Common myeloid progenitor, CD34-positive (primary cell): Measurements from ENCODE around the gene TADA2B.

Source experiments
- CTCF ChIA-PET: fragments of 350-600 bp; sonication (Branson Sonifier 250); formaldehyde crosslinking; loops from one replicate; lab custom pipeline; 2021; ENCODE audit warnings: antibody characterized with exemption; lab: Charles Lee
- POLR2A ChIA-PET: fragments of 350-600 bp; sonication (Branson Sonifier 250); formaldehyde crosslinking; loops from one replicate; lab custom pipeline; 2021; ENCODE audit warnings: antibody characterized with exemption; lab: Charles Lee
- DNase-seq, 3 donors: peaks; one replicate each; pipeline versions ENCODE4 v3.0.0 to v3.0.0-alpha.2; 2013
- H3K27ac ChIP-seq, 2 experiments: 1 replicate in 1 of 2; 2 replicates in 1 of 2; pipeline ENCODE4 v1.7.0; 2013; ENCODE audit warnings: inconsistent platforms in 2 of 2, low read length in 2 of 2, mild to moderate bottlenecking in 2 of 2, low read depth in 1 of 2, moderate library complexity in 1 of 2; ENCODE audit not compliant: severe bottlenecking in 2 of 2, insufficient read depth in 1 of 2, poor library complexity in 1 of 2
- H3K27me3 ChIP-seq, 5 experiments: replicated peaks in 2 of 5; 1 replicate in 3 of 5; 2 replicates in 2 of 5; pipeline versions ENCODE4 v1.6.1 to v1.7.0; 2013; ENCODE audit warnings: low read length in 4 of 5, mild to moderate bottlenecking in 2 of 5, moderate library complexity in 2 of 5, inconsistent platforms in 1 of 5; ENCODE audit not compliant: insufficient read depth in 5 of 5, control insufficient read depth in 4 of 5
- H3K36me3 ChIP-seq, 4 experiments: 1 replicate in 2 of 4; 2 replicates in 2 of 4; pipeline versions ENCODE4 v1.6.1 to v1.7.0; 2013; ENCODE audit warnings: low read length in 3 of 4, control low read depth in 1 of 4, mild to moderate bottlenecking in 1 of 4; ENCODE audit not compliant: control insufficient read depth in 4 of 4, insufficient read depth in 4 of 4
- H3K4me1 ChIP-seq, 4 experiments: 1 replicate in 3 of 4; 2 replicates in 1 of 4; pipeline versions ENCODE4 v1.6.1 to v1.7.1; 2013; ENCODE audit warnings: low read length in 3 of 4, mild to moderate bottlenecking in 3 of 4, control low read depth in 1 of 4, inconsistent platforms in 1 of 4, moderate library complexity in 1 of 4; ENCODE audit not compliant: control insufficient read depth in 4 of 4, insufficient read depth in 4 of 4; ENCODE audit errors: control extremely low read depth in 1 of 4
- H3K4me3 ChIP-seq, 7 experiments: 1 replicate in 4 of 7; 2 replicates in 3 of 7; pipeline versions ENCODE4 v1.5.1 to v1.7.0; 2013; ENCODE audit warnings: mild to moderate bottlenecking in 7 of 7, low read length in 6 of 7, moderate library complexity in 6 of 7, inconsistent platforms in 2 of 7, low read depth in 2 of 7, control low read depth in 1 of 7; ENCODE audit not compliant: insufficient read depth in 4 of 7, control insufficient read depth in 1 of 7; ENCODE audit errors: extremely low read depth in 1 of 7
- H3K9me3 ChIP-seq, 5 experiments: 1 replicate in 4 of 5; 2 replicates in 1 of 5; pipeline versions ENCODE4 v1.6.1 to v1.7.1; 2013; ENCODE audit warnings: low read length in 4 of 5, mild to moderate bottlenecking in 2 of 5, inconsistent platforms in 1 of 5, low read depth in 1 of 5, moderate library complexity in 1 of 5; ENCODE audit not compliant: control insufficient read depth in 4 of 5, insufficient read depth in 2 of 5; ENCODE audit errors: control extremely low read depth in 1 of 5
- WGBS: methylation state at CpG from one replicate; pipeline ENCODE4 v1.1.5; 2013; ENCODE audit not compliant: insufficient coverage; 5-methylcytosine and 5-hydroxymethylcytosine counted together

TADA2B gene

GRCh38 chr4:7051144-7051495 is 7.9 kb downstream of the TADA2B start:
- CTCF ChIA-PET, result interaction anchor here (0.7 to 1.4 kb wide), 3 partner anchors 8 to 16 kb away, joined by 3 to 5 read pairs (median 3); partner anchors contain the start of gene TADA2B
- Histone ChIP-seq H3K27ac (no peak overlapping the region), H3K4me3 (no peak overlapping the region), H3K9me3 (no peaks in the 10 kb centered on the region), H3K27me3 (peaks cover 0 to 88% (median 37%) of the 10 kb centered on the region in 5 experiments), H3K4me1 (peaks cover 0 to 25% (median 17%) of the 10 kb centered on the region in 4 experiments), H3K36me3 (peaks cover 0 to 12% (median 4%) of the 10 kb centered on the region in 4 experiments)
- 88% methylated on average over 11 of the region's 12 CpGs for WGBS
- no peak for DNase-seq
- POLR2A ChIA-PET, result no interaction called here

- H3K4me1 ChIP-seq, result peaks cover 0 to 25% (median 17%) of the 10 kb centered on the region in 4 experiments
- no peaks in the 10 kb centered on the region for H3K9me3 ChIP-seq
- peaks cover 0 to 14% (median 7%) of the 10 kb centered on the region in 4 experiments for H3K36me3 ChIP-seq
- POLR2A ChIA-PET, result no interaction called here
- H3K27ac ChIP-seq, result no peak overlapping the region
- H3K27me3 ChIP-seq, result peaks cover 0 to 88% (median 33%) of the 10 kb centered on the region in 5 experiments
- no peak for DNase-seq
- CTCF ChIA-PET, result interaction anchor here (1.1 to 4.4 kb wide), 4 partner anchors 9 to 19 kb away, joined by 3 to 23 read pairs (median 6); partner anchors contain the start of gene TADA2B
- 95% methylated on average over 12 of the region's 14 CpGs for WGBS
- H3K4me3 ChIP-seq, result no peak overlapping the region
Measured at GRCh38 chr4:7051905-7052304, 8.7 kb downstream of the TADA2B start.

GRCh38 chr4:7052313-7052712 is 9.1 kb downstream of the TADA2B start:
- DNase-seq, result no peak
- Histone ChIP-seq H3K9me3 (no peaks in the 10 kb centered on the region), H3K27me3 (peaks cover 0 to 88% (median 33%) of the 10 kb centered on the region in 5 experiments), H3K27ac (no peak overlapping the region), H3K36me3 (peaks cover 0 to 14% (median 7%) of the 10 kb centered on the region in 4 experiments), H3K4me3 (no peak overlapping the region), H3K4me1 (peaks cover 0 to 25% (median 17%) of the 10 kb centered on the region in 4 experiments)
- WGBS, result 88% methylated on average over 11 of the region's 14 CpGs
- ChIA-PET CTCF (interaction anchor here (1.1 to 4.4 kb wide), 4 partner anchors 9 to 19 kb away, joined by 3 to 23 read pairs (median 8); partner anchors contain the start of gene TADA2B), POLR2A (interaction anchor here (0.7 kb wide), 1 partner anchor 22 kb away, joined by 3 read pairs; no protein-coding TSS in a partner anchor)

- ChIA-PET CTCF (interaction anchor here (1.1 to 4.4 kb wide), 4 partner anchors 9 to 18 kb away, joined by 3 to 23 read pairs (median 8); partner anchors contain the start of gene TADA2B), POLR2A (interaction anchor here (0.7 kb wide), 1 partner anchor 23 kb away, joined by 3 read pairs; no protein-coding TSS in a partner anchor)
- Histone ChIP-seq H3K9me3 (no peaks in the 10 kb centered on the region), H3K4me1 (peaks cover 0 to 25% (median 17%) of the 10 kb centered on the region in 4 experiments), H3K27me3 (peaks cover 0 to 84% (median 28%) of the 10 kb centered on the region in 5 experiments), H3K27ac (no peak overlapping the region), H3K36me3 (peaks cover 0 to 14% (median 7%) of the 10 kb centered on the region in 4 experiments), H3K4me3 (peak overlapping the region in 4 of 7 experiments; percentile 1 to 16 (median 10))
- peak; percentile 80 to 93 (median 93) for DNase-seq
- WGBS, result 27% methylated on average over 18 of the region's 20 CpGs
Measured at GRCh38 chr4:7052923-7053715, 9.9 kb downstream of the TADA2B start.

GRCh38 chr4:7054106-7054880 is 11.1 kb downstream of the TADA2B start:
- Histone ChIP-seq H3K36me3 (peaks cover 0 to 19% (median 9%) of the 10 kb centered on the region in 4 experiments), H3K4me3 (no peak overlapping the region), H3K4me1 (peaks cover 0 to 25% (median 17%) of the 10 kb centered on the region in 4 experiments), H3K9me3 (no peaks in the 10 kb centered on the region), H3K27me3 (peaks cover 0 to 78% (median 25%) of the 10 kb centered on the region in 5 experiments), H3K27ac (no peak overlapping the region)
- WGBS, result 94% methylated on average over 48 of the region's 52 CpGs
- DNase-seq, result no peak
- ChIA-PET CTCF (interaction anchor here (1.0 to 4.4 kb wide), 7 partner anchors 8 to 31 kb away, joined by 3 to 23 read pairs (median 7); partner anchors contain the start of genes GRPEL1 and TADA2B), POLR2A (no interaction called here)

- Histone ChIP-seq H3K27me3 (peaks cover 0 to 77% (median 23%) of the 10 kb centered on the region in 5 experiments), H3K27ac (no peak overlapping the region), H3K4me1 (peaks cover 0 to 25% (median 17%) of the 10 kb centered on the region in 4 experiments), H3K4me3 (no peak overlapping the region), H3K9me3 (no peaks in the 10 kb centered on the region), H3K36me3 (peaks cover 0 to 29% (median 16%) of the 10 kb centered on the region in 4 experiments)
- DNase-seq, result no peak
- 90% methylated on average over 30 of the region's 31 CpGs for WGBS
- CTCF ChIA-PET, result interaction anchor here (0.6 to 4.4 kb wide), 6 partner anchors 11 to 666 kb away, joined by 3 to 23 read pairs (median 8); partner anchors contain the start of genes GRPEL1 and TADA2B
- POLR2A ChIA-PET, result no interaction called here
Measured at GRCh38 chr4:7055111-7055989, 12.2 kb downstream of the TADA2B start.
